GM12873 (cell line): ENCODE data around the gene MGAT4B.

Source experiments
- TF ChIP-seq, protein P1 (sequence below): IDR thresholded peaks from 2 replicates; pipeline ENCODE4 v1.5.1; 2012; ENCODE audit warnings: low read depth, mild to moderate bottlenecking, moderate library complexity, low read length, control low read depth; ENCODE audit not compliant: insufficient read depth; ENCODE audit errors: missing control alignments

Gene MGAT4B

GRCh38 chr5:179812997-179813607 lies 6.4 kb upstream of the MGAT4B start:
- TF ChIP-seq, protein P1, sequence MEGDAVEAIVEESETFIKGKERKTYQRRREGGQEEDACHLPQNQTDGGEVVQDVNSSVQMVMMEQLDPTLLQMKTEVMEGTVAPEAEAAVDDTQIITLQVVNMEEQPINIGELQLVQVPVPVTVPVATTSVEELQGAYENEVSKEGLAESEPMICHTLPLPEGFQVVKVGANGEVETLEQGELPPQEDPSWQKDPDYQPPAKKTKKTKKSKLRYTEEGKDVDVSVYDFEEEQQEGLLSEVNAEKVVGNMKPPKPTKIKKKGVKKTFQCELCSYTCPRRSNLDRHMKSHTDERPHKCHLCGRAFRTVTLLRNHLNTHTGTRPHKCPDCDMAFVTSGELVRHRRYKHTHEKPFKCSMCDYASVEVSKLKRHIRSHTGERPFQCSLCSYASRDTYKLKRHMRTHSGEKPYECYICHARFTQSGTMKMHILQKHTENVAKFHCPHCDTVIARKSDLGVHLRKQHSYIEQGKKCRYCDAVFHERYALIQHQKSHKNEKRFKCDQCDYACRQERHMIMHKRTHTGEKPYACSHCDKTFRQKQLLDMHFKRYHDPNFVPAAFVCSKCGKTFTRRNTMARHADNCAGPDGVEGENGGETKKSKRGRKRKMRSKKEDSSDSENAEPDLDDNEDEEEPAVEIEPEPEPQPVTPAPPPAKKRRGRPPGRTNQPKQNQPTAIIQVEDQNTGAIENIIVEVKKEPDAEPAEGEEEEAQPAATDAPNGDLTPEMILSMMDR, result no peak

GRCh38 chr5:179812135-179812825 lies 5.6 kb upstream of the MGAT4B start:
- TF ChIP-seq, protein P1, result no peak

DNA sequence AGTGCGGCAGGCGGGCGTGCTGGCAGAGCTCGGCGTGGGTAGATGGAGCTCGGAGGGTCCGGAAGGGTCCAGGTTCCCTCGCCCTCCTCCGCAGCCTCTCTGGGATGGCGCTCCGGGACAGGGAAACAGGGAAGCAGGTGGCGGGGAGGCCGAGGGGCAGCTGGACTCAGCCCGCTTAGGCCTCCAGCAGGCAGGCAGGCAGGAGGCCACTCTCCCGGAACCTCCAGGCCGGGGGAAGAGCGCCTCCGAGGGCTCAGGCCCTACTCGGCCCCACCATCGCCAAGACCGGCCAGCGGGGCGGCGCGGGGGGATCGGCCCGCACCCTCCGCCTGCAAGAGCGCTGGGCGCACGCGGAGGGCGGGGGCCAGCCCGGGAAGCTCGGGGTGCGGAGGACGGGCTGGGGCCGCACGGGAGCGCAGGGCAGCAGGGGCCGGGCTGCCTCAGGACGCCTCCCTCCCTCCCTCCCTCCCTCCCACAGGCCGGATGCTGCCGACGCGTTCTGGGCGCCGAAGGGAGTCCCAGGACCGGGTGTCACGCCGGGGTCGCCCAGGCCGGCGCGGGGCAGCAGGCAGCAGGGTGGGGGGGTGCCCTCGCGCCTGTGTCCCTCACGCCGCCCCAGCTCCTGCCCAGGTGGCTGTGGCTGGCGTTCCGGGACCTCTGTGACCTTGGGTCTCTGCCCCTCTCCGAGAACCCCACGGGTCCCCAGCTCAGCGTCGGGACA lies 977 bp downstream of the MGAT4B start:
- TF ChIP-seq, protein P1, result no peak

DNA sequence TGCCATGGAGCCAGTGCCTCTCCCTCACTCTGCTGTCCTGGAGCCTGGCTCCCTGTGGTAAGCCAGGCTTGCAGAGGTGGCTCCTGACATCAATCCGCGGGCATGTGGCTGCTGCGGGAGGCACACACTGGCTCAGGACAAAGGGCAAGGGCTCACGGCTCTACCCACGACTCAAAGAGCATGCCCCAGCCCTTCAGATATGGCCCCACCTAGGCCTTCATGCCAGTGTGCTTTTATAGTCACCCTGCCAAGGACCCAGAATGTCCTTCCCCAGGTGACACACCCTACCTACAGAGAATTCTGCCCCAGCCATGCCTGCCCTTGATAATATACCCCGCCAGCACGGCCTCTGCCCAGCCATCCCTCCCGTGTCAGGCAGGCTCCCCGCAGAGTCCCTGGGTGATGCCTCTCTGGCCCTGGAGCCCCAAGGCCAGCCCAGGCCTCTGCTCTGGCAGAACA lies 1.6 kb downstream of the MGAT4B start:
- TF ChIP-seq, protein P1, result no peak

- TF ChIP-seq, protein P1, result no peak
Observed at GRCh38 chr5:179804555-179804947, 2.1 kb downstream of the MGAT4B start.

DNA sequence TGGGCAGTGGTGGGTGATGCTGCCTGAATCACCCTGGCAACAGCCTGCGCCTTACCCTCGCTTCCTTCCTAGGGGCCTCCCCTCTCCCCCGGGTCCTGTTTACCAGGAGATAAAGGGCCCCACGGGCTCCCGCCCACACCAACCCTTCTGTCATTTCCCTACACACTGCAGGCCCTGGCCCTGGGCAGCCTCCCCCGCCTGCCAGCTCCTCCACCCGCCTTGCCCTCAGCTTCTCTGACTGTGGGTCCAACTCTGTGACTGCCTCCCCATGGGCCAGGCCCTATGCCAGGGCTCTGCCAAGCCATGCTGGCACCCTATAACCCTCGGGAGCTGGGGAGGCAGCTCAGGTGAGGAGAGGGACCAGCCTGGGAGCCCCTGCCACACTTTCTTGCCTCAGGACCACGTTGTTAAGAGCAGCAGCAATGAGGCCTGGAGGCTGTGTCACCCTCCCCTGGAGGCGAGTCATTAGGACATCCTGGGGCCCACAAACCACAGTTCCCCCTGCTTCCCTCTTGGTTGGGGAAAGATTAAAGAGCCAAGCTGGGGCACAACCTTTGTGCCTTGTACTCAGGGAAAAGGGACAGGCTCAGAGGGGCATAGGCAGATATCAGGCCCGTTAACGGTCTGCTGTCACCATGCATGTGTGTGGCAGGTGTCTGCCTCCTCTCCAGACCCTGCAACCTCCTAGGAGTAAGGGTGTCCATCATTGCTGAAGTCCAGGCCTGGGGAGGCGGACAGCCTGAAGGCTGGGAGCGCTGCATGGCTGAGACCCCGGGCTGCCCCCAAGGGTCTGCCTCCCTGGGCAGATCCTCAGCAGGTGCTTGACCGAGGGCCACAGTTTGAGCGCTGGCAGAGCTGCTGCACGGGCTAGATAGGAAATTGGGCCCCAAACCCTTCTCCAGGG lies 2.8 kb downstream of the MGAT4B start:
- TF ChIP-seq, protein P1, result no peak
